NCI-H1436 (cell line): ENCODE measurements around the gene GPR87.

Experiments
- DNase-seq: peaks from one replicate; lab custom pipeline; 2025; lab: John Stamatoyannopoulos, UW

The GPR87 gene, protein sequence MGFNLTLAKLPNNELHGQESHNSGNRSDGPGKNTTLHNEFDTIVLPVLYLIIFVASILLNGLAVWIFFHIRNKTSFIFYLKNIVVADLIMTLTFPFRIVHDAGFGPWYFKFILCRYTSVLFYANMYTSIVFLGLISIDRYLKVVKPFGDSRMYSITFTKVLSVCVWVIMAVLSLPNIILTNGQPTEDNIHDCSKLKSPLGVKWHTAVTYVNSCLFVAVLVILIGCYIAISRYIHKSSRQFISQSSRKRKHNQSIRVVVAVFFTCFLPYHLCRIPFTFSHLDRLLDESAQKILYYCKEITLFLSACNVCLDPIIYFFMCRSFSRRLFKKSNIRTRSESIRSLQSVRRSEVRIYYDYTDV

DNA sequence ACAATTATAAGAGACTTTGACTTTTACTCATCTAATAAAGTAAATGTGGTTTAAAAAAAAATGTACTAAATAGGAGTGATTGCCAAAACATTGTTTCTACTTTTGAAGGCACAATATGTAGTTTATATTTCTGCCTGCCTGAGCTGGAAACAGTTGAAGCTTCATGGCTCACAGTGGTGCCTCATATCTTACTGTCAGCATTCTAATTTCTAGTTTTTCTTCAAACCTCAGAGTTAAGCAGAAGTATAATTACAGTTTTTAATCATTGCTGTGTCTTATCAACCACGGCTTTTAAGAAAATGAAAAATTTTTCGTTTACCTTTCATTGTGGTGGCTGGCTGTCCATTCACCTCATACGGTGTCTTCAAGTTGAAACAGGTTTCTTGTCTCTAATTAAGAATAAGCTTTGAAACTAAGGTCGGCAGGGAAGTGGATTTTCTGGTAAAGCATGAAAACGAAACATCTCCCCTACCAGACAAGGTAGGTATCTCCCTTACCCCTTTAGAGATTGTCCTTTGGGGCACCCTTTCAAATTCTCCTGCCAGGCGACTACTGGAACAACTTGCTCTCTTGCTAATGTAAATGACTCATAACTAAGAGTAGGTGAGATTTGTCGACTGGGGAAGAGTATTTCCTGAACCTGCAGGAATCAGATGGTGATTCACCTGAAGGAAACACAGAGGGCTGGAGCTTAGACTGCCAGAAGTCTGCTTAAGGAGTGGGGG is at the start of gene GPR87:
Gene GPR87, minus strand, starts transcription at position 554 of the 725 bp plus-strand sequence. CDS start 16,720 bp downstream, outside the sequence.
- DNase-seq: no peak

DNA sequence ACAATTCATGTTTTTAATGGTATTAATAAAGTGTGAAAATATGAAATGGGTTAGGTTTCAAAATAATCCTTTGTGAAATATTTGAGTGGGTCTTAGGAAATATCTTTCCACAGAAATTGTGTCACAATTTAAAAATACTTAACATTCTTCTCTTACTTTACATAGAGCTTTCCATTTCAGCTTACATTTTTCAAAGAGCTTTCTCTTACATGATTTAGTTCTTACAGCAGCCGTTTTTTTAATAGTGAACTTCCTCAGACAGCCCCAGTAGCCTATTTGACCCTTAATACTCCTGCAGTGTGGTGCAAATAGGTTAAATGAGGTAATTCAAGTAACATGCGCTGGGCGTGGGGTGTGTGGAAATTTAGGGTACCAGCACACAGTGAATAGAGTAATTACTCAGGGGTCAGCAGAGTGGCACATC is 46.1 kb upstream of the GPR87 start:
- DNase-seq: no peak

DNA sequence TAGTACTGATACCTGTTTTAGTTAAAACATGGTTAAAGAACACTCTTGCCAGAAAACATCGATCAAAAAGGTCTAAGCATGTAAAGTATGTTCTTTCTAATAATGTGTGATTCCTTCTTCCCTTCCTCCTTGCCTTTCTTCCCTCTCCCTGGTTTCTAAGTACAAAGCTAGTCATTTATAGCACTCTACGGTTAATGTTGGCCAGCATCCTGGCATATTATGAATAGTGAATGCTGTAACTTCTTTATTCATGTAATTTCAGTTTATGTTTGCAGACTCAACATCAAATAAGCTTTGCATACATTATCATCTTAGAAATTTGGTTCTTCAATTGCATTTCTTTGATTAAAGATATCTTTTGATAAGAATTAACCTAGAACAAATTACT is 40.8 kb upstream of the GPR87 start:
- no peak for DNase-seq

DNA sequence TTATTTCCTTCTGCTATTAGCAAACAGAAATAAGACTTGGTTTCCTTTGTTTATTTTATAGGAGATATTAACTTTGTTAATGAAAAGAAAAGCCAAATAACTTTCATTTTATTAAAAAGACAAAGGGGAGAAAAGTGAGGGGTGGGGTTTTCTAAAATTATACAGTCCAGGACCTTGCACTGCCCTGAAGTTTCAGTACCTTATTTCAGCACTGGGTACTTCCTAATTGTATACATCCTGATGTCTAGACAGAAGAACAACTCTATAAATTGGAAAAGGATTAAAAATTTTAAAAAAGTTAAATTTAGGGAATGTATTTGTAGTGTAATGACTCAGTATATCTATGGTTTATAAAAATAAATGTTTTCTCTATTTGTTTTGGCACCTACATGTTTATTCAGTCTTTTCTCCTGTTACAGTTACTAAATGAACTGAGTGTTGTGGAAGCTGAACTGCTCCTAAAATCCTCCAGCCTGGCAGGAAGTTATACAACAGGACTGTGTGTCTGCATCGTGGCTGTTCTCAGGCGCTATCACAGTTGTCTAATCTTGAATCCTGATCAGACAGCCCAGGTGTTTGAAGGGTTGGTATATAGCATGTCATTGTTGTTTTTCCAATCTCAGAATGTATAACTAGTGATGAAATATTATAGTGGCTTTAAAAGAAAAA is 40.3 kb upstream of the GPR87 start:
- no peak for DNase-seq

DNA sequence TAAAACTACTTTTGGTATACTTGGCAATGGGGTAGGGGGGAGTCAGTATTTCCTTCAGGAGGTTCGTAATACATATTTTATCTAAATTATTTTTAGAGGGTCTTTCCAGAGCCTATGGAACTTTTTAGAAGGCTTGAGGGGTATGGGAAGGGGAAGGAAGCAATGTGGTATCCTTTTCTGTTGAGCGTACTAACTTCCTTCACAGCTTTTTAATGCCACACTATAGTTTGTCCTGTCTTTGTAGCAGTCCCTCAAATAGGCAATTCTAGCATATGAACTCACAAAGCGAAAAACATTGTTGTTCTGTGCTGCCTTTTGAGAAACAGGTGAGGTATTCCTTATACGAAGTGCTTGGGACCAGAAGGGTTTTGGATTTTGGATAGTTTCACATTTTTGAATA is 35.0 kb upstream of the GPR87 start:
- no peak for DNase-seq

DNA sequence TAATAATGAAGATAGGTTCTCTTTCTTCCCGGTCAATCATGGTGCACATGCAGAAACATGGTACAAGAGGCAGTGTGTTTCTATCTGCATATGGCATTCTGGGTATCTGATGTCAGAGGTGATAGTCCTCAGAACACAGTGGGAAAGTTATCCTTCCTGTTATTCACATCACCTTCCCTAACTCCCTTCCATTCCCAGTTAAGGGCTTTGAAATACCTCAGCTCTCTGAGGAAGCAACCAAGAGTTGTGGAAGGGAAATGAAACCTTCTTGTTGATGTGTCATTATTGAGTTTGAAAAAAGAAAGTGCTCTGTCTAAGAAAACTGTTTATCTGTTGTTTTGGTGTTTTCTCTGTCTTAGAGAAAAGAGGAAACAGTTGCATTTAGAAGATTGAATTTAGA is 34.6 kb upstream of the GPR87 start:
- DNase-seq: no peak

DNA sequence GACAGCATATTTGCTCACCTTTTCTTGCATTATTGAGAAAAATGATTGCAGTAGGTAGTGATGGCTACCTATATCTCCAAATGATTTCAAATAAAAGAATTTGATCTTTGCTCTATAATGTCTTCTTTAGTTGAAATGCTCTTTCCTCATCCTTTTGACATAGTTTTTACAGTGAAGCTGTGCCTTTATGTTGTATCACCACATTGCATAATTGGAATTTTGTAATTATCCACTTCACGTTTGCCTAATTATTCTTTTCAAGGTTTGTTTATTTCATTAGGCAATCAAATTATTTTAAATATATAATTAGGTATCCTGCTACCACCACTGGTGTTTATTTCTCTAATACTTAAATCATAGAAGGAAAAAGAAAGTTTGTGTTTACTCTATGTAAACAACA is 34.0 kb upstream of the GPR87 start:
- DNase-seq: no peak

DNA sequence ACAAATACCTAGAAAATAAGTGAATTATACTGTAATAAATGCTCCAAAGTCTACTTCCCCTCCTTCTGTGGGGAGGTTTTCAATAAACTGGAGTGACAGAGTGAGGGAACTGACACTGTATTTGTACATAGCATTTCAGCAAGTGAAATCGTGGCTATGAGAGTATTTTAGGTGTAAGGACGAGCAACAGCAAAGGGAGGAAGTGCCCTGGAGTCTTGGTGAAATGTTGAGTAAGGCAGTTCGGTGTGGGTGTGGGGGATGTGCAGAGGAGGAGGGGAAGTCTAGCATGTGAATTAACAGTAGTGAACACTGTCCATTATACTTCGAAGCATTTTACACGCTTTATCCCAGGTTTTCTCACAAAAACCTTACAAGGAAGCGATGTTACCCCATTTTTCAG is 30.8 kb upstream of the GPR87 start:
- DNase-seq: no peak

DNA sequence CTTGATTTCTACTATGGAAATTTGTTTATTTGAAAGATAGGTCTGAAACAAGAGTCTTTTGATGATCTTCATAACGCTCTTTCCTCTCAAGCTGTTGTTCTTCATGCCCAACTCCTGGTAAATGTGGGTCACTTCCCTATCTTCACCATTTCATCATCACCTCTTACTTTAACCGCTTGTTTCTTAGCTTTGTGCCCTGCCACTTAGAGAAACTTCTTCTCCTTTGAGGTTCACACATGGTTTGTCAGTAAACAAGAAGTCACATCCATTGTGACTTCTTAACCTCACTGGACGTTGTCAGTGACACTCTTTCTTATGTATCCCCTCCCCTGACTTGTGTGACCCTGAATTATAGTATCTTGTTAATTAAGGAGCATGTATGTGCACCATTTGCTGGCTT is 29.7 kb upstream of the GPR87 start:
- DNase-seq: no peak

DNA sequence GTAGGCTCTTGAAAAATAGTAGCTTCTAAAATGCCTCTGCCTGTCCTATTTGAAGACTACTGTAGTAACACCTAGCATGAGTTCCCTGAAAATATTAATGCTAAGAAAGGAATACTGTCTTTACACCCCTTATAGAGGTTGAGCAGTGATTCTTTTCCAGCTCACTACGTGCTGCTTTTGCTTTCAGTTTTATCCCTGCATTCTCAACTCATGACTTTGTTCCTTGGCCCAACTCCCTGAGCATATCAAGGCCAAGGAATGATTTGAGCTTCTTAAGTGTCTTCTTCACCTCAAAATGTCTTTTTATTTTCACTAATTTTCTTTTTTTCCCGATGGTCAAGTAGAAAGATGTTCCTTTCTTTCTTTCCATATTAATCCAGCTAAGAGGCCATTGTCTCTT is 29.2 kb upstream of the GPR87 start:
- DNase-seq: no peak

DNA sequence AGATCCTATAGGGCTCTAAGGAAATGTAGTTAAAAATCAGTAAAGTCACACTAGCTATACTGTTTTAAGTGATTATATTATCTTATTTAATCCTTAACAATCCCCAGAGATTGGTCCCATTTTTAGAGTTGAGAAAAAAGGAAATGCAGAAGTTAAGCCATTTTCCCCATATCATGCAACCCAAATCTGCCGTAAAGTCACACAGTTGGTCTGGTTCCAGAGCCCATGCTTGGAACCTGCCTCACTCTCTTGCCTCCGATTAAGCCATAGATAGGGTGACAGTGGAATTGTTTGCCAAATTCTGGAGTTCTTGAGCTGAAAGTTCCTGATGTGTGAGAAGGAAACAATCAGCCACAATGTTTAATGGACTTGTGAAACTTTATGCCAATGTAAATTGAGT is 15.1 kb upstream of the GPR87 start:
- no peak for DNase-seq

DNA sequence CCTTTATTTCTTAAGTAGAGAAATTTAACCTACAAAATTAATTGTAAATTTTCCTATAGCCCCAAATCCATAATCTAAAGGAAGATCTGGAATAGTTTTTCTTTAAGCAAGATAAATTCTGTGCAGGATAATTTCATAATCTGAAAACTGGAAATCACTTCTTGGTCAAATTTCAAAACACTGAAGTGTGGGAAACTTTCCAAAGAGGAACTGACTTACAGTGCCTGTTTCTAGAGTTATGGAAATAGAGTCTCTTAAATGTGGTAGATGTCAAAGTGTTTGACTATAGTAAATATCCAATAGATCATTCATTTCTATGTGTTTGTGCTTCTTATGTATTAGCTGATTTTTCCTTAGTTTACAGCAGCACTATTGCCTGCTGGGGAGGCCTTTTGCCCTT is 14.3 kb upstream of the GPR87 start:
- no peak for DNase-seq

DNA sequence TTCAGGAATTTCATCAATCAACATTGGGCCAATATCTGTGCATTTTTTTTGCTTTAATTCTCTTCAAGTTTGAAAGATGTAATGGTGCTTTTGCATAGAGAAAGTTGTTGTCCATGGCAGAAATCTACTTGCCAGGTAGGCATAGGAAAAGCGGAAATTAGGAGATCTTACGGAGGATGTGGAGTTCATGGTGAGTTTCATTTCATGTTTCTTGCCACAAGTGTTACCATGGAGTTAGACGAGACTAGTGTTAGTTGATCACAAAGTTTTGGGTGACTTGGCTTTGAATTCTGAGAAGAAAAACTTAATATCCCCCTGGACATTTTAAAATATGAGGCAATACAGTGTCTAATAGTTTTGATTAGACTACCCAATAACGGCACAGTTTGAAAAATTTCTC is 13.8 kb upstream of the GPR87 start:
- DNase-seq: no peak

DNA sequence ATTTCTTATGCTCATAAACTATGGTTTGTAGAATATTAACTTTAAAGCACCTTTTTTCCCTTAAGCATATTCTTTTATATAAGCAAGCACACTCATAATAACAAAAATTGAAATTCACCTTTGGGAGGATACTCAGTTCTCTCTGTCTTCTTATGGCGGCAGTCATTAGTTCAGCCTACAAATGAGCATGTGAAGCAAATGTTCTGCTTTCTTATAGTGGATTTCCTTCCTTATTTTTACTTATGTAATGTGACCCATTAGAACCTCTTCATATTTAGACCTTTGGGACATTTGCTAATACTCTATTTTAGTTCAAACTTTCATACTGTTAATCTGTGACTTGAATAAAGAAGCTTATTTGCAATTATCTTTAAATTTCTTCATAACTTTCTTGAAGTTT is 12.7 kb upstream of the GPR87 start, which contains the start of gene P2RY13:
Gene P2RY13, minus strand, starts transcription at position 187 of the 400 bp plus-strand sequence. Its CDS starts 21 bp downstream, at position 166.
- DNase-seq: no peak

DNA sequence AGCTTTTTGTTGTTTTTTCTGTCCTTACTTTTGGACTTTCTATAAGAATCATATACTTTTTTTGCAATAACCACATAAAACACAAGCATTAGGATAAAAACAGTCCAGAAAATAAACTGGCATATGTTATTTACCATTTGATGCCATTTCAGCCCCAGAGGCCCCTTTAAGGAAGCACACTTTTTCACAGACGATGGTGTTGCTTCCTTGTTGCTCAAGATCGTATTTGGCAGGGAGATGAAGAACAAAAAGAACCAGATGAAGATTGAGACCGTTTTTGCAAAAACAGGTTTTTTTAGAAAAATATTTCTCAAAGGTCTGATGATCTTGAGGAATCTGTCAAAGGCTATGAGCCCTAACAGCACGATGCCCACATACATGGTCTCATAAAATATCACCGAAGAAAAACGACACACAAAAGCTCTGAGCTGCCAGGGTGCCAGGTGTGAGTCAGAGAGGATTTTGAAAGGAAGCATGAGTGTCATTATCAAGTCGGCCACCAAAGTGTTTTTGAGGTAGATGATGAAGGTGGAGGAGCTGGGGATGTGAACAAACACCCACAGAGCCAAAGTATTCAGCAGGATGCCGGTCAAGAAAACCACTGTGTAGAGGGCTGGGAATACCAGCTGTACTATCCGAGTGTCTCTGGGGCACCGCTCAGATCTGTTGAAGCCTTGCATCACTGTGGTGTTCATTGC is 11.8 kb upstream of the GPR87 start:
- DNase-seq: no peak

DNA sequence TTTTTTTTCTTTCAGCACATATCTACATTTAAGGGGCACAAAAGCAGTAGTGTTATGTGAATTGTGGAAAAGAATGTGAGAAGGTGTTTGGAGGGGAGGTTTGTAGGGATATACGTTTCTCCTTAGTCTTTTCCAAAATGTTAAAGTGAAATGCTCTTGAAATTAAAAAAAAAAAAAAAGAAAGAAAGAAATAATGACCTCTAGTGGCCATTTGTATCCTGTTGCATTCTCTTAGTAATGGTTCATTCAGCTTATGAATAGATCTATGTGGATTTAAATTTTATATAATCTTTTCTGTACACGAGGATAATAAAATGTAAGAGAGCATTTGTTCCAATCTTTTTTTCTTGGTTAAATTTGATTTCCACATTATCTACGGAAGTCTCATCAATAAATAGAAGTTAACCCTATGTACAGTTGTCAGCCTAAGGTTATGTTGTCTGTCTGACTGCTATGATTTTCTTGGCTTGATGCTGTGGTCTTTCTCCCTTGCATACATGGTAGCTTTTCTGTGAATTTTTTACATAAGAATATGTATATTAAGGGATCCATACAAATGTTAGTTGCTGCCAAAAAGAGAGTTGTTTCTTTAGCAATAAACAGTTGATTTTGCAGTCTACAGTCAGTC is 11.1 kb upstream of the GPR87 start:
- no peak for DNase-seq

DNA sequence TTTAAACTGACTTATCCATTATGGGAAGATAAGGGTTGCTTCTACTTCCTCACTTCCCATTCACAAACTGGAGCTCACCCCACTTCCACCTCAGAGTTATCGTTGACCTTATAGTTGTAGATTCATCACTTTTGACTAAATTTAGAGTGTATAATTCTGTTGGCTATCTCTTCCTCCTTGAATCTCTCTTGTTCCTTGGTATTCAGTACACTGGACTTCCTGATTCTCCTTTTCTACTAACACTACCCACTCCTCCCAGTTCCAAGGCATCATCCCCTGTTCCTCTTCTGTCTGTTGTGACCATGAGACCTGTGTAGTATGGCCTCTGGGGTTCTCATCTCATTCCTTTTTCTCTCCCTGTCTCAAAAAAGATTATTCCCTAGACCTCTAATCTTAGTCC is 5.9 kb upstream of the GPR87 start:
- DNase-seq: no peak

DNA sequence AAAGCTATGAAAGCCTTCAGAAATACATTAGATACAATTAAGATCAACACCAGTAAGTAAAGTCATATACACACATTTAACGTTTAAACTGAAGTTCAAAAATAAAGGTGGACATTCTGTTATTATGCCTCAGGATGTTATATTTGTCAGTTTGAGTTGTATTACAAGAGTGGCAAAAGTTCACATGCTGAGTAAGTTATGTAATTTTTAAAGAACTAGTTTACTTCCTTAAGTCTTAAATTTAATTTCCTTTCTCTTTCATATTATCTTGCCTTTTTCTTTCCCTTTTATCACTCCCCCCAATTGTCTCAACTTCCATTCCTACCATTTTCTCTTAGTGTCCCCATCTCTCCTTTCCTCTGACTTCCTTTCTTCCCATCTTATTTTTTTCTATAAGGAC is 4.9 kb upstream of the GPR87 start:
- no peak for DNase-seq

DNA sequence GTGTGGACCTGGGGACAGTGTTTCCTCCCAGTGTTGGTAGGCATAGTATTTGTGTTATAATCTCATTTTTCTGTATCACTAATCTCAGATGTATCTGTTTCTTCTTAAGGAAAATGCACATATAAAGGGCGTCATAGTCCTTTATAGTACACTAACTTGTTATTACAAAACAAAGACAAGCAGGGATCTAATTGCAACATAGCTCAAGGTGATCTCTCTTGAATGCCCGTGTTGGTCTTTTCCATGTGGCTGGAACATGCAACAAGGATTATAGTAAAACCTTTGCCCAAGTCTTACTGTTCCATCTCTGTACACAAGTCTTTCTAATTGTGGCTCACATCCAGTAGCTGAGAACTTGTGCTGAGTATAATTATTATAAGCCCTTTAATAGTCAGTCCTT is 3.5 kb upstream of the GPR87 start:
- DNase-seq: no peak

DNA sequence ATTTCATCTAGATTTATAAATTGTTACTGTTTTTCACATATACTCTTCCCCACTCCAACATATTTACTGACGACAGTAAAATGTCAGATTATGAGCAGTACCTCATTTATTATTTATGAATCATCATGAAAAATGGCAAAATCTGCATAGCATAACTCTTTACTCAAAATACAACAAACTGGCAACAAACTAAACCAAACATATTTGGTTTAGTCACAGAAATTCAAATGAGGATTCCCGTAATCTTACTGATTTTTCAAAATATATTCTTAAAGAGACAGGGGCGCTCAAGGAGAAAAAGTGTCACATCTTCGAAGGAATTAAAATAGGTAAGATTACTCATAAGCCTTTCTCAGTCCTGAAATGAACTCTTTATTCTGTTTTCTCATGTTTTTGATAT is 3.0 kb upstream of the GPR87 start:
- no peak for DNase-seq

DNA sequence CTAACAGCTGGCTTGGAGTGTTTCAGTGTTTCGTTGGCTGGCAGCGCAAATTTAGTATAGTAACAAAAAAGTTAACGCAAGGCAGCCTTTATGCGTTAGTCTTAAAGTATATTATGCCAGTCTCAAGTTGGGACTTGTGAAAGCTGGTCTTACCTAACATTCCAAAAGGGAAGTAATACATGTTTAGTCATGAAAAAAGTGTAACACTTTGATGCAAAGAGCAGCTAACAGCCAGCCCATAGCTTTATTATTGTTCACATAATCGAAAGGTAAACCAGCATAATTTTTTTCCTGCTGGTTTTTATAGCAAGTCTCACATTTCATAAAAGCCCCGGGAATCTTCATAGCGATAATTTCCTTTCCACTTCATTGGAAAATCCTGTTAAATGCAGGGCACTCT is 2.4 kb upstream of the GPR87 start:
- no peak for DNase-seq

DNA sequence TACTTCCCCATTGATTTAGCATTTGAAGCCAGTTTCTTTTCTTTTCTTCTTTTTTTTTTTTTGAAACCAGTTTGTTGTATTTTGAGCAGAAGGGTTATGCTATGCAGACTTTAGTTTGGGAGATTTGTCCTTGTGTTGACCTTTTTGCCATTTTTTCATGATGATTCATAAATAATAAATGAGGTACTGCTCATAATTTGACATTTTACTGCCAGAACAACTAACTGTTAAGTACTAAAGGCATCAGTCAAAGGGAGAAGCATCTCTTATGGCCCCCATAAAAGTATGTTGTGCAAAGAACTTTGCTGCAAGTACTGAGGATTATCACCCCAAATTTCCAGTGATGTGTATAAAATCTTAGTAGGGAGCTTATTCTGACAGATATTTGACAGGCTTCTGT is 1.7 kb upstream of the GPR87 start:
- no peak for DNase-seq
